Upper lobe of right lung (tissue), 1 donor: ENCODE measurements around the gene HACD2. TPM values are rescaled to one million over a fixed set of nuclear protein-coding genes. Genes with fewer than 3 reads are reported as not detected.

Experiments used
- ATAC-seq: fragments of 200-7000 bp; cut with Tn5 transposase; one replicate; pipeline ENCODE4 v1.9.1; 2020; ENCODE audit warnings: mild to moderate bottlenecking, moderate library complexity
- DNase-seq: peaks from one replicate; pipeline ENCODE4 v3.0.0-alpha.2; 2020
- H3K27ac ChIP-seq: fragments of 200-600 bp; one replicate; pipeline ENCODE4 v1.8.0; 2022
- H3K27me3 ChIP-seq: fragments of 200-600 bp; one replicate; pipeline ENCODE4 v1.8.0; 2022; ENCODE audit warnings: mild to moderate bottlenecking
- H3K36me3 ChIP-seq: fragments of 200-600 bp; one replicate; pipeline ENCODE4 v1.8.0; 2022
- H3K4me1 ChIP-seq: fragments of 200-600 bp; one replicate; pipeline ENCODE4 v1.8.0; 2022
- H3K4me3 ChIP-seq: fragments of 200-600 bp; one replicate; pipeline ENCODE4 v1.8.0; 2022; ENCODE audit warnings: mild to moderate bottlenecking
- H3K9me3 ChIP-seq: fragments of 200-600 bp; one replicate; pipeline ENCODE4 v1.8.0; 2022
- CTCF ChIP-seq: fragments of 200-600 bp; IDR thresholded peaks from one replicate; pipeline ENCODE4 v1.8.0; 2022; ENCODE audit warnings: antibody characterized with exemption
- intact Hi-C: fragments of 100-400 bp; cut with DNase I; formaldehyde crosslinking; loops from one replicate; pipeline ENCODE4 v1.11.0; 2022
- total RNA-seq: library from RNA; stranded (reverse); fragmentation: NEBNext Ultra II Directional; extraction: Animal tissue kit (Norgen Biotek cat#: 25700); gene quantifications from one replicate; pipeline ENCODE4 v1.2.1, GENCODE V29; 2021
- donor health status: DM: no; HTN: yes; CAD: no; lungs with severe emphysema.

Gene HACD2
- total RNA-seq, 1 donor from 2014 or later = 47.2 TPM

- H3K27me3 ChIP-seq = peaks cover 4% of the 10 kb centered on the region
- no peaks in the 10 kb centered on the region for H3K36me3 ChIP-seq
- H3K9me3 ChIP-seq = no peaks in the 10 kb centered on the region
- H3K4me1 ChIP-seq = no peaks in the 10 kb centered on the region
- H3K27ac ChIP-seq = no peak overlapping the region
- intact Hi-C loops = no loop called here
- TF ChIP-seq CTCF = no peak
- ATAC-seq (no peak), DNase-seq (no peak)
- H3K4me3 ChIP-seq = no peak overlapping the region
Observed at GRCh38 chr3:123476967-123477750, 107.7 kb downstream of the HACD2 start.

- Histone ChIP-seq H3K4me1 (no peaks in the 10 kb centered on the region), H3K36me3 (no peaks in the 10 kb centered on the region), H3K27me3 (peaks cover 4% of the 10 kb centered on the region), H3K27ac (no peak overlapping the region), H3K4me3 (no peak overlapping the region), H3K9me3 (no peaks in the 10 kb centered on the region)
- no peak for TF ChIP-seq CTCF
- ATAC-seq (no peak), DNase-seq (no peak)
- intact Hi-C loops = no loop called here
Observed at GRCh38 chr3:123475786-123476185, 109.1 kb downstream of the HACD2 start.

GRCh38 chr3:123471106-123471505 lies 113.7 kb downstream of the HACD2 start:
- Histone ChIP-seq H3K27me3 (peaks cover 4% of the 10 kb centered on the region), H3K4me1 (no peaks in the 10 kb centered on the region), H3K9me3 (no peaks in the 10 kb centered on the region), H3K27ac (no peak overlapping the region), H3K36me3 (no peaks in the 10 kb centered on the region), H3K4me3 (no peak overlapping the region)
- no peak for TF ChIP-seq CTCF
- no peak for ATAC-seq
- intact Hi-C loops = no loop called here
- DNase-seq = no peak

GRCh38 chr3:123469323-123469995 lies 115.4 kb downstream of the HACD2 start:
- no peak for TF ChIP-seq CTCF
- DNase-seq (no peak), ATAC-seq (no peak)
- Histone ChIP-seq H3K27me3 (no peaks in the 10 kb centered on the region), H3K27ac (no peak overlapping the region), H3K4me3 (no peak overlapping the region), H3K9me3 (no peaks in the 10 kb centered on the region), H3K4me1 (no peaks in the 10 kb centered on the region), H3K36me3 (no peaks in the 10 kb centered on the region)
- intact Hi-C loops = no loop called here

GRCh38 chr3:123467046-123467445 lies 117.8 kb downstream of the HACD2 start:
- intact Hi-C loops = no loop called here
- Histone ChIP-seq H3K4me1 (no peaks in the 10 kb centered on the region), H3K9me3 (no peaks in the 10 kb centered on the region), H3K27me3 (no peaks in the 10 kb centered on the region), H3K36me3 (no peaks in the 10 kb centered on the region), H3K4me3 (no peak overlapping the region), H3K27ac (no peak overlapping the region)
- TF ChIP-seq CTCF = no peak
- DNase-seq (no peak), ATAC-seq (no peak)
